Heart right ventricle (tissue), 16 donors: Measurements from ENCODE around the gene NPAT. TPM values are rescaled to one million over a fixed set of nuclear protein-coding genes. Genes with fewer than 3 reads are reported as not detected.

ENCODE experiments used
- ATAC-seq, 8 donors: fragments of 200-7000 bp; cut with Tn5 transposase; one replicate each; pipeline ENCODE4 v1.9.1; 2020; ENCODE audit warnings: mild to moderate bottlenecking in 8 of 8, moderate library complexity in 8 of 8, moderate number of reproducible peaks in 1 of 8
- DNase-seq, 2 donors: peaks; one replicate each; pipeline ENCODE4 v3.0.0-alpha.2; 2020
- H3K27ac ChIP-seq, 10 donors: fragments of 200-600 bp; sonication (generic) in 2 of 10; one replicate each; pipeline versions ENCODE4 v1.5.0 to v1.8.0; 2020 to 2022; ENCODE audit warnings: mild to moderate bottlenecking in 3 of 10
- H3K27me3 ChIP-seq, 7 donors: fragments of 200-600 bp; one replicate each; pipeline ENCODE4 v1.8.0; 2021 to 2022; ENCODE audit warnings: mild to moderate bottlenecking in 2 of 7
- H3K36me3 ChIP-seq, 9 donors: fragments of 200-600 bp; sonication (generic) in 1 of 9; one replicate each; pipeline versions ENCODE4 v1.5.0 to v1.8.0; 2020 to 2022; ENCODE audit warnings: mild to moderate bottlenecking in 2 of 9
- H3K4me1 ChIP-seq, 9 donors: fragments of 200-600 bp; sonication (generic) in 1 of 9; one replicate each; pipeline versions ENCODE4 v1.5.0 to v1.8.0; 2020 to 2022; ENCODE audit warnings: mild to moderate bottlenecking in 4 of 9
- H3K4me3 ChIP-seq, 10 donors: fragments of 200-600 bp; sonication (generic) in 2 of 10; one replicate each; pipeline versions ENCODE4 v1.5.0 to v1.8.0; 2020 to 2022; ENCODE audit warnings: mild to moderate bottlenecking in 7 of 10, moderate library complexity in 2 of 10
- H3K9me3 ChIP-seq, 11 donors: fragments of 200-600 bp in 10 of 11; sonication (generic) in 2 of 11; one replicate each; pipeline versions ENCODE4 v1.5.0 to v1.8.0; 2013 to 2022; ENCODE audit warnings: mild to moderate bottlenecking in 2 of 11, control low read depth in 1 of 11, moderate library complexity in 1 of 11
- WGBS, 2 donors: extraction: QIAGEN DNeasy Blood & Tissue Kit; methylation state at CpG; one replicate each; pipeline ENCODE4 v1.1.7; 2013; ENCODE audit warnings: inconsistent platforms in 1 of 2; 5-methylcytosine and 5-hydroxymethylcytosine counted together
- intact Hi-C, 10 donors: fragments of 100-400 bp; cut with DNase I; formaldehyde crosslinking; loops; one replicate each; pipeline versions ENCODE4 v1.11.1 to v1.14.2; 2022
- polyA plus RNA-seq, 2 donors: library from polyadenylated mRNA; stranded (reverse); fragments of 200-250 nt; gene quantifications; one replicate each; pipeline ENCODE4 v1.2.3, GENCODE V29; 2013
- total RNA-seq, 10 donors: library from RNA; stranded (reverse); fragmentation: NEBNext Ultra II Directional in 3 of 10; extraction: Animal tissue kit (Norgen Biotek cat#: 25700) in 3 of 10; gene quantifications; one replicate each; pipeline versions ENCODE4 v1.2.1 to v1.2.4, GENCODE V29; 2021 to 2023
- TF ChIP-seq, protein P1 (sequence below), 9 donors: fragments of 200-600 bp; sonication (generic) in 2 of 9; IDR thresholded peaks; one replicate each; pipeline versions ENCODE4 v1.5.0 to v1.8.0; 2021 to 2022; ENCODE audit warnings: antibody characterized with exemption in 9 of 9, mild to moderate bottlenecking in 5 of 9, moderate library complexity in 1 of 9
- donor health status: Arrhythmogenic right ventricular cardiomyopathy.
- donor health status: ischemic (EF 13 %, LVEDD 7.1; RV severe dilation, severe dysfunction).
- donor health status: healthy with polysubstance abuse.
- donor health status: DM: no; HTN: yes; CAD: no.
- donor health status: DM: no; HTN: no; CAD: no.
- donor health status: ischemic (EF 25% LVEDD 6.9; RV normal size, moderate dysfunction).
- donor health status: ischemic (EF 25% LVEDD 5.7; RV mildly dilated, moderate dysfunction).
- donor health status: healthy.
- donor health status: DM: yes; HTN: yes; CAD: no.
- donor health status: Ischemic cardiomyopathy.
- donor health status: ischemic (EF 35%, LVEDD 5.7; RV mildly dilated, moderate dysfunction).
- donor health status: nonischemic (EF 11% LVEDD 7.7; RV severe dilation, severe dysfunction).
- donor health status: DM: yes; HTN: yes; CAD: no.
- donor health status: PGD.
- donor health status: ischemic (EF 29% LVEDD 5.4; RV normal size, mild dysfunction).
- donor health status: nonischemic (EF 23%, LVEDD 6.1; RV moderate dilation, normal function).

The NPAT gene
- total and polyA plus RNA-seq, 12 donors = 1.9 to 11.4 (median 9.3) TPM

DNA sequence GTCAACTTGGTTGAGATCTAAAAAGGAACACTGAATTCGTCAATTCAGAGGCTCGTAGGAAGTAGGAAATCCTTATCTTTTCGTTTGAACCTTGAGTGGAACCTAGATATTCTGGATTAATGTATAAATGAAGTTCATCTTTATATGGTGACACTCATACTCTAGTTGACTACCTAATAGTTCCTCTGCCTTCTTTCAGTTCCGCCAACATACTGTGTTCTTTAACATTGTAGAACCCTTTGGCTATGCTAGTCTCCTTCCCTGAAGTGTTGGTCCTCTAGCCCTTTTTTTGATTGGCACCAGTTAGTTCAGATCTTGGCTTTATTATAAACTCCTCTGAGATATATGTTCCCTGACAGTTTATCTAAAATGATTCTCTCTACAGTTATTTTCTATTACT lies 1.9 kb upstream of the NPAT start:
- H3K4me3 ChIP-seq = peak overlapping the region in 9 of 10 donors; percentile 61 to 91 (median 74)
- H3K36me3 ChIP-seq = peaks cover 0 to 28% (median 14%) of the 10 kb centered on the region in 9 donors
- intact Hi-C loops = loop anchor here in 6 of 10 donors (5.0 to 10.0 kb wide), 6 partner anchors 100 to 423 kb away; partner anchors contain the start of genes ACAT1 (in 4 of the 6), CUL5 (in 2 of the 6), C11orf65 (in 1 of the 6) and POGLUT3 (in 1 of the 6)
- ATAC-seq (no peak), DNase-seq (no peak)
- no peaks in the 10 kb centered on the region for H3K27me3 ChIP-seq
- WGBS, 2 donors = 52 to 63% methylated on average over 4 of the region's 4 CpGs
- TF ChIP-seq, protein P1, sequence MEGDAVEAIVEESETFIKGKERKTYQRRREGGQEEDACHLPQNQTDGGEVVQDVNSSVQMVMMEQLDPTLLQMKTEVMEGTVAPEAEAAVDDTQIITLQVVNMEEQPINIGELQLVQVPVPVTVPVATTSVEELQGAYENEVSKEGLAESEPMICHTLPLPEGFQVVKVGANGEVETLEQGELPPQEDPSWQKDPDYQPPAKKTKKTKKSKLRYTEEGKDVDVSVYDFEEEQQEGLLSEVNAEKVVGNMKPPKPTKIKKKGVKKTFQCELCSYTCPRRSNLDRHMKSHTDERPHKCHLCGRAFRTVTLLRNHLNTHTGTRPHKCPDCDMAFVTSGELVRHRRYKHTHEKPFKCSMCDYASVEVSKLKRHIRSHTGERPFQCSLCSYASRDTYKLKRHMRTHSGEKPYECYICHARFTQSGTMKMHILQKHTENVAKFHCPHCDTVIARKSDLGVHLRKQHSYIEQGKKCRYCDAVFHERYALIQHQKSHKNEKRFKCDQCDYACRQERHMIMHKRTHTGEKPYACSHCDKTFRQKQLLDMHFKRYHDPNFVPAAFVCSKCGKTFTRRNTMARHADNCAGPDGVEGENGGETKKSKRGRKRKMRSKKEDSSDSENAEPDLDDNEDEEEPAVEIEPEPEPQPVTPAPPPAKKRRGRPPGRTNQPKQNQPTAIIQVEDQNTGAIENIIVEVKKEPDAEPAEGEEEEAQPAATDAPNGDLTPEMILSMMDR (IDR thresholded peaks at IDR 0.05) = no peak
- peak overlapping the region in 8 of 10 donors; percentile 80 to 92 (median 90) for H3K27ac ChIP-seq
- H3K9me3 ChIP-seq = no peaks in the 10 kb centered on the region
- H3K4me1 ChIP-seq = peaks cover 3 to 58% (median 38%) of the 10 kb centered on the region in 9 donors

DNA sequence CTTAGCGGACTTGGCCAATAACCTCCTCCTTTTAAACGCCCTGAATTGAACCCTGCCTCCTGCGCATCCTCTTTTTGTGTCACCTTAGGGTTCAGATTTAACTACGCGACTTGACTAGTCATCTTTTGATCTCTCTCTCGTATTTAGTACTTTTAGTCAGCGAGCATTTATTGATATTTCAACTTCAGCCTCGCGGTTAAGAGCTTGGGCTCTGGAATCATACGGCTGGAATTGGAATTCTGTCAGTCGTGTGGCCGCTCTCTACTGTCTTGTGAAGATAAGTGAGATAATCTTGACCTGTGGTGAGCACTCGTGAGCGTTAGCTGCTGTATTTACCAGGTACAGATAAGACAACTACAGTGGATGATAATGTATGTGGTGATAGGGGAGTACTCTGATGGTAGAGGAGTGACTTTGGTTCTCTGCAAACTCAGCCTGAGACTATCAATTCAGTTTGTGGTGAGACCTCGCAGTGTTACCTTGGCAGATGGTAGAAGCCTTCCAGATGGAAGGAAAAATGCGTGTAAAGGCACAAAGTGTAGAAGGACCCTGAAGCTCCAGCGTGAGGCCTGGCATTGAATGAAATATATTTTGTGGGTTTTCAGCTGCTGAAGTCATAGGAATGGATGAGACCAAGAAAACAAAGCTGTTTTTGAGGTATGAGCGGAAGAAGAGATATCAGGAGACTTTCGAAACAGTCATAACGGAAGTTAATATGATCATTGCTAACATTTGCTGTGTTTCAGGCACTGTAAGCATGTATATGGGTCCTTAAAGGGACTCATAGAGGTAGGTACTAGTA lies 1.1 kb upstream of the NPAT start:
- Histone ChIP-seq H3K27me3 (no peaks in the 10 kb centered on the region), H3K9me3 (no peaks in the 10 kb centered on the region), H3K27ac (peak overlapping the region; percentile 80 to 92 (median 90)), H3K36me3 (peaks cover 0 to 27% (median 6%) of the 10 kb centered on the region in 9 donors), H3K4me1 (peaks cover 3 to 65% (median 38%) of the 10 kb centered on the region in 9 donors), H3K4me3 (peak overlapping the region; percentile 61 to 91 (median 74))
- ATAC-seq (no peak), DNase-seq (no peak)
- TF ChIP-seq, protein P1 (IDR thresholded peaks at IDR 0.05) = no peak
- intact Hi-C loops = loop anchor here in 6 of 10 donors (2.0 to 10.0 kb wide), 8 partner anchors 99 to 424 kb away; partner anchors contain the start of genes ACAT1 (in 6 of the 6), C11orf65 (in 2 of the 6), CUL5 (in 2 of the 6) and POGLUT3 (in 1 of the 6)
- WGBS, 2 donors = 9 to 11% methylated on average over 20 of the region's 20 CpGs

- intact Hi-C loops = loop anchor here in 6 of 10 donors (2.0 to 10.0 kb wide), 8 partner anchors 97 to 425 kb away; partner anchors contain the start of genes ACAT1 (in 6 of the 6), C11orf65 (in 2 of the 6), CUL5 (in 2 of the 6) and POGLUT3 (in 1 of the 6)
- peaks cover 3 to 68% (median 38%) of the 10 kb centered on the region in 9 donors for H3K4me1 ChIP-seq
- ATAC-seq (peak in 2 of 8 donors; percentile 1 to 6), DNase-seq (no peak)
- no peaks in the 10 kb centered on the region for H3K9me3 ChIP-seq
- TF ChIP-seq, protein P1 (IDR thresholded peaks at IDR 0.05) = no peak
- H3K4me3 ChIP-seq = peak overlapping the region; percentile 53 to 91 (median 72)
- peak overlapping the region; percentile 65 to 93 (median 88) for H3K27ac ChIP-seq
- peaks cover 0 to 12% (median 0%) of the 10 kb centered on the region in 9 donors for H3K36me3 ChIP-seq
- WGBS, 2 donors = 0 to 1% methylated on average over 29 of the region's 29 CpGs
- H3K27me3 ChIP-seq = no peaks in the 10 kb centered on the region
These were observed 396 bp downstream of the NPAT start for GRCh38 chr11:108221911-108222573.

DNA sequence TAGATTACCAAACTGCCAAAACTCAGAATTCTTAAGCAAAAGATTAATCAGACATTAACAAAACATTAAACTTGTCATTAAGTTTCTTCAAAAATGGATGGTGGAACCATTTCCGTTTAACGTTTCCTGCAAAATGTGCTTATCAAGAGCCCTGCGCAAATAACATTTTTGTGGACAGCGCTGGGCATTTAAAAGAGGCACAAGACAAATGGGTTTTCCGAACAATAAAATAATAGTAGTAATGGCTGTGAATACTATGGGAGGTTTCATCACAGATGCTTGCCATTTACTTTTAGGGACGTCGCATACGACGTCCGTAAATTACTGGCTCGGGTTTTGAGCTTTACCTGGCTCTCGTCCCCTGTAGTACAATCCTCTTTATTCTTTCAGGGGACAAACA lies 1.1 kb downstream of the NPAT start:
- H3K9me3 ChIP-seq = no peaks in the 10 kb centered on the region
- TF ChIP-seq, protein P1 (IDR thresholded peaks at IDR 0.05) = no peak
- no peaks in the 10 kb centered on the region for H3K27me3 ChIP-seq
- peak overlapping the region; percentile 53 to 91 (median 72) for H3K4me3 ChIP-seq
- no peak for ATAC-seq
- WGBS, 2 donors = 1 to 2% methylated on average over 12 of the region's 12 CpGs
- H3K36me3 ChIP-seq = peaks cover 0 to 12% (median 0%) of the 10 kb centered on the region in 9 donors
- peak overlapping the region in 9 of 10 donors; percentile 80 to 93 (median 90) for H3K27ac ChIP-seq
- peaks cover 3 to 62% (median 38%) of the 10 kb centered on the region in 9 donors for H3K4me1 ChIP-seq
- intact Hi-C loops = loop anchor here in 6 of 10 donors (5.0 to 10.0 kb wide), 6 partner anchors 97 to 426 kb away; partner anchors contain the start of genes ACAT1 (in 4 of the 6), CUL5 (in 2 of the 6), C11orf65 (in 1 of the 6) and POGLUT3 (in 1 of the 6)
- DNase-seq = no peak
